Measurements from ENCODE around the gene CRABP1. TPM values are rescaled to one million over a fixed set of nuclear protein-coding genes. Genes with fewer than 3 reads are reported as not detected.

Gene CRABP1
- total RNA-seq, 1 donor = not detected

DNA sequence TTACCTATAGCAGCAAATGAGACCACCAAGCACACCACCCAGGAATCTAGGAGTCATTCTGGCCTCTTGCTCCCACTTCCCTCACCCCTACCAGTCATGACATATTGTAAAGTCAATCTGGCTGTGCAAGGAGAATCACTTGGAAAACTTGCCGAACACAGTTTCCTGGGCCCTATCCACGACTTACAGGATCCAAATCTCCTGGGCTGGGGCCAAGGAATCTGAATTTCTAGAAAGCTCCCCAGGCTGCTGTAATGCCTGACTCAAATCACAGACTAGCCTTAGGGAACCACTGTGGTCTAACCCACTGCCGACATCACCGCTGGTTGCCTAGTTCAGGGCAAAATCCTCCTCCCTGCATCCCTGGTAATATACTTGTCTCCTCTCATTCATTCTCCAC is 4.2 kb upstream of the CRABP1 start:
- H3K36me3 ChIP-seq (ENCODE audit: insufficient read depth, low read length) = no peaks in the 10 kb centered on the region
- no peaks in the 10 kb centered on the region for H3K4me1 ChIP-seq (ENCODE audit: insufficient read depth, low read length)
- H3K79me2 ChIP-seq (ENCODE audit: insufficient read depth, low read length) = no peaks in the 10 kb centered on the region
- H3K9me3 ChIP-seq (ENCODE audit: low read depth, low read length) = no peaks in the 10 kb centered on the region
- no peaks in the 10 kb centered on the region for H4K20me1 ChIP-seq (ENCODE audit: insufficient read depth, low read length)
- peaks cover 42% of the 10 kb centered on the region for H3K27me3 ChIP-seq (ENCODE audit: insufficient read depth, low read length)
- H3K4me3 ChIP-seq (ENCODE audit: insufficient read depth, low read length) = no peak overlapping the region
- TF ChIP-seq, protein P1, sequence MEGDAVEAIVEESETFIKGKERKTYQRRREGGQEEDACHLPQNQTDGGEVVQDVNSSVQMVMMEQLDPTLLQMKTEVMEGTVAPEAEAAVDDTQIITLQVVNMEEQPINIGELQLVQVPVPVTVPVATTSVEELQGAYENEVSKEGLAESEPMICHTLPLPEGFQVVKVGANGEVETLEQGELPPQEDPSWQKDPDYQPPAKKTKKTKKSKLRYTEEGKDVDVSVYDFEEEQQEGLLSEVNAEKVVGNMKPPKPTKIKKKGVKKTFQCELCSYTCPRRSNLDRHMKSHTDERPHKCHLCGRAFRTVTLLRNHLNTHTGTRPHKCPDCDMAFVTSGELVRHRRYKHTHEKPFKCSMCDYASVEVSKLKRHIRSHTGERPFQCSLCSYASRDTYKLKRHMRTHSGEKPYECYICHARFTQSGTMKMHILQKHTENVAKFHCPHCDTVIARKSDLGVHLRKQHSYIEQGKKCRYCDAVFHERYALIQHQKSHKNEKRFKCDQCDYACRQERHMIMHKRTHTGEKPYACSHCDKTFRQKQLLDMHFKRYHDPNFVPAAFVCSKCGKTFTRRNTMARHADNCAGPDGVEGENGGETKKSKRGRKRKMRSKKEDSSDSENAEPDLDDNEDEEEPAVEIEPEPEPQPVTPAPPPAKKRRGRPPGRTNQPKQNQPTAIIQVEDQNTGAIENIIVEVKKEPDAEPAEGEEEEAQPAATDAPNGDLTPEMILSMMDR (IDR thresholded peaks at IDR 0.05; ENCODE audit: extremely low read depth, low read depth, low read length) = no peak
- no peak for DNase-seq (ENCODE audit: insufficient read length, low spot score, missing footprints)
- H2AFZ ChIP-seq (ENCODE audit: low read length) = no peak overlapping the region
- no peak overlapping the region for H3K4me2 ChIP-seq (ENCODE audit: insufficient read depth, low read length)
- no peak overlapping the region for H3K27ac ChIP-seq (ENCODE audit: low read depth, low read length)

- Histone ChIP-seq H3K36me3 (ENCODE audit: insufficient read depth, low read length) (no peaks in the 10 kb centered on the region), H3K79me2 (ENCODE audit: insufficient read depth, low read length) (no peaks in the 10 kb centered on the region), H2AFZ (ENCODE audit: low read length) (no peak overlapping the region), H3K4me3 (ENCODE audit: insufficient read depth, low read length) (no peak overlapping the region), H4K20me1 (ENCODE audit: insufficient read depth, low read length) (no peaks in the 10 kb centered on the region), H3K4me2 (ENCODE audit: insufficient read depth, low read length) (no peak overlapping the region), H3K4me1 (ENCODE audit: insufficient read depth, low read length) (no peaks in the 10 kb centered on the region), H3K27me3 (ENCODE audit: insufficient read depth, low read length) (peaks cover 68% of the 10 kb centered on the region), H3K9me3 (ENCODE audit: low read depth, low read length) (no peaks in the 10 kb centered on the region), H3K27ac (ENCODE audit: low read depth, low read length) (no peak overlapping the region)
- TF ChIP-seq, protein P1 (IDR thresholded peaks at IDR 0.05; ENCODE audit: extremely low read depth, low read depth, low read length) = no peak
- DNase-seq (ENCODE audit: insufficient read length, low spot score, missing footprints) = no peak
Measured at GRCh38 chr15:78338781-78339180, 1.4 kb upstream of the CRABP1 start.

GRCh38 chr15:78339559-78339958 is 594 bp upstream of the CRABP1 start:
- Histone ChIP-seq H4K20me1 (ENCODE audit: insufficient read depth, low read length) (no peaks in the 10 kb centered on the region), H3K4me2 (ENCODE audit: insufficient read depth, low read length) (no peak overlapping the region), H3K4me3 (ENCODE audit: insufficient read depth, low read length) (no peak overlapping the region), H3K4me1 (ENCODE audit: insufficient read depth, low read length) (no peaks in the 10 kb centered on the region), H3K79me2 (ENCODE audit: insufficient read depth, low read length) (no peaks in the 10 kb centered on the region), H2AFZ (ENCODE audit: low read length) (no peak overlapping the region), H3K9me3 (ENCODE audit: low read depth, low read length) (no peaks in the 10 kb centered on the region), H3K27me3 (ENCODE audit: insufficient read depth, low read length) (peaks cover 71% of the 10 kb centered on the region), H3K27ac (ENCODE audit: low read depth, low read length) (no peak overlapping the region), H3K36me3 (ENCODE audit: insufficient read depth, low read length) (no peaks in the 10 kb centered on the region)
- no peak for DNase-seq (ENCODE audit: insufficient read length, low spot score, missing footprints)
- TF ChIP-seq, protein P1 (IDR thresholded peaks at IDR 0.05; ENCODE audit: extremely low read depth, low read depth, low read length) = no peak

- DNase-seq (ENCODE audit: insufficient read length, low spot score, missing footprints) = no peak
- no peaks in the 10 kb centered on the region for H4K20me1 ChIP-seq (ENCODE audit: insufficient read depth, low read length)
- no peaks in the 10 kb centered on the region for H3K4me1 ChIP-seq (ENCODE audit: insufficient read depth, low read length)
- H3K27me3 ChIP-seq (ENCODE audit: insufficient read depth, low read length) = peaks cover 78% of the 10 kb centered on the region
- no peak overlapping the region for H2AFZ ChIP-seq (ENCODE audit: low read length)
- TF ChIP-seq, protein P1 (IDR thresholded peaks at IDR 0.05; ENCODE audit: extremely low read depth, low read depth, low read length) = no peak
- H3K9me3 ChIP-seq (ENCODE audit: low read depth, low read length) = no peaks in the 10 kb centered on the region
- H3K36me3 ChIP-seq (ENCODE audit: insufficient read depth, low read length) = no peaks in the 10 kb centered on the region
- H3K79me2 ChIP-seq (ENCODE audit: insufficient read depth, low read length) = no peaks in the 10 kb centered on the region
- no peak overlapping the region for H3K4me3 ChIP-seq (ENCODE audit: insufficient read depth, low read length)
- no peak overlapping the region for H3K4me2 ChIP-seq (ENCODE audit: insufficient read depth, low read length)
- no peak overlapping the region for H3K27ac ChIP-seq (ENCODE audit: low read depth, low read length)
Measured at GRCh38 chr15:78341057-78341987, 1.2 kb downstream of the CRABP1 start.
